Astrocyte of the spinal cord (primary cell): ENCODE measurements around the gene ABCA4.

Experiments used
- DNase-seq: peaks from one replicate; pipeline ENCODE4 v3.0.0; 2011; ENCODE audit warnings: low read depth, low spot score
- H3K4me3 ChIP-seq: 2 replicates; pipeline ENCODE4 v1.5.1; 2011; ENCODE audit warnings: low read depth, mild to moderate bottlenecking, low read length, moderate library complexity
- in situ Hi-C: cut with HindIII; loops from 2 replicates; pipeline ENCODE4 v1.10.0; 2017; ENCODE audit warnings: low sequenced_read_pairs
- TF ChIP-seq, protein P1 (sequence below): IDR thresholded peaks from 2 replicates; pipeline ENCODE4 v1.5.1; 2012; ENCODE audit warnings: low read depth, mild to moderate bottlenecking, low read length, inconsistent platforms

ABCA4 gene

DNA sequence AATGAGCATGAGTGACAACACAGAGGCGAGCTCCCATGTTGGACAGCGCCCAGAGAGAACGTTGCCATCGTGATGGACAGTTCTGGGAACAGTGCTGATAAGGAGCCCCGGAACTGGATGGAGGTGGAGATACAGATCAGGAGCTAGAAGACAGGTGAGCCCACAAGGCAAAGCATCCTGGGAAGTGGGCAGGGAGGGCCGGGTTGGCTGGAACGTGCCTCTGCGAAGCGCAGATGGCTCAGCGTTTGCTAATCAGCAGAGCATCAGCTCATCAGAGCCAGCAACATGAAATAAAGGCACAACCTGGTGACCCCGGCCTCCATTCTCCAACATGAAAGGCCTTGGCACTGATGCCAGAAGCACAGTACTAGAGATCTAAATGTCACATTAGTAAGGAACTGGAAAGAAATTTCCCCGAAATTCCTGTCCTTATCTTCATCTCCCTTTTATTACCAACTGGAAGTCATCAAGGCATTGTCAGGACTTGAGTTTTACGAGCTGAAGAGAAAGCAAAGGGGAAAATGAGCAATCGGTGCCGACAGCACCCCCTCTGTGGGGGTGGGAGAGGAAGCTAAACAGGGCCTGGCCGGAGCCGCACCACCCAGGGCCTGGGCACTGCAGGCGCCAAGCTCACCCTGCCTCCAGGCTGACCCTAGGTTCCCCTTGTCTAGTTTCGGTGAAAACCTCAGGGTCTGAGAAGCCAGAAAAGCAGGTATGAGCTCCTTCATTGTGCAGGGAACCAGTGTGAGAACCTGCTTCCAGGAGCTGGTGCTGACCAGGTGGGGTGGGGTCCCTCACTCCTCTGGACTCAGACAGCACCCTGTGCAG lies 19.9 kb downstream of the ABCA4 start:
- TF ChIP-seq, protein P1, sequence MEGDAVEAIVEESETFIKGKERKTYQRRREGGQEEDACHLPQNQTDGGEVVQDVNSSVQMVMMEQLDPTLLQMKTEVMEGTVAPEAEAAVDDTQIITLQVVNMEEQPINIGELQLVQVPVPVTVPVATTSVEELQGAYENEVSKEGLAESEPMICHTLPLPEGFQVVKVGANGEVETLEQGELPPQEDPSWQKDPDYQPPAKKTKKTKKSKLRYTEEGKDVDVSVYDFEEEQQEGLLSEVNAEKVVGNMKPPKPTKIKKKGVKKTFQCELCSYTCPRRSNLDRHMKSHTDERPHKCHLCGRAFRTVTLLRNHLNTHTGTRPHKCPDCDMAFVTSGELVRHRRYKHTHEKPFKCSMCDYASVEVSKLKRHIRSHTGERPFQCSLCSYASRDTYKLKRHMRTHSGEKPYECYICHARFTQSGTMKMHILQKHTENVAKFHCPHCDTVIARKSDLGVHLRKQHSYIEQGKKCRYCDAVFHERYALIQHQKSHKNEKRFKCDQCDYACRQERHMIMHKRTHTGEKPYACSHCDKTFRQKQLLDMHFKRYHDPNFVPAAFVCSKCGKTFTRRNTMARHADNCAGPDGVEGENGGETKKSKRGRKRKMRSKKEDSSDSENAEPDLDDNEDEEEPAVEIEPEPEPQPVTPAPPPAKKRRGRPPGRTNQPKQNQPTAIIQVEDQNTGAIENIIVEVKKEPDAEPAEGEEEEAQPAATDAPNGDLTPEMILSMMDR: no peak
- DNase-seq: no peak
- H3K4me3 ChIP-seq: no peak overlapping the region
- in situ Hi-C loops: no loop called here

DNA sequence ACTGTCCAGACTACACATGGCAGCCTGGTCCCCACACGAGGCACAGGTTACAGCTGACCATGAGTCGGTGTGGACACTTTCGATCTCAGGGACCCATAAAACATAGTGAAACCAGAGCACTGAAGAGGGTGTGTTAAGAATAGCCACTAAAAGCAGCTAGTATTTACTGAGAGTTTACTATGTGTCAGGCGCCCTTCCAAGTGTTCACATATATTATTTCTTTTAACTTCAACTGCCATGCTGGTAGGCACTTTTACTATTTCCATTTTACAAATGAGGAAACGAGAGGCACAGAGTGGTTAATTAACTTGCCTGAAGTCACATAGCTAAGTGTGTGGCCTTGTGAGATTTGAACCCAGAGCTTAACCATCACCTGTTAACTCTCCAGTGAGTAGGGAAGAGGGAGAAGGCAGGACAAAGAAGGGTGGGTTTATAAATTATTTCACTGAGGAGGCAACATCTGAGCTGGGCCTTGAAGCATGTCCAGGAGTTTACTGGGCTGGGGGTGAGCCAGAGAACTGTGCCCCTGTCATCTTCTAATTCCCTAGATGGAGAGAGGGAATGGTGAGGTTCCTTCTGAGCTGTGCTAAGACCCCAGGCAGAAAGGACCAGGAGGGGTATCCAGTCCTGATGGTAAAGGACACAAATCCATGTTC lies 20.7 kb downstream of the ABCA4 start:
- H3K4me3 ChIP-seq: no peak overlapping the region
- DNase-seq: no peak
- TF ChIP-seq, protein P1: no peak
- in situ Hi-C loops: no loop called here

DNA sequence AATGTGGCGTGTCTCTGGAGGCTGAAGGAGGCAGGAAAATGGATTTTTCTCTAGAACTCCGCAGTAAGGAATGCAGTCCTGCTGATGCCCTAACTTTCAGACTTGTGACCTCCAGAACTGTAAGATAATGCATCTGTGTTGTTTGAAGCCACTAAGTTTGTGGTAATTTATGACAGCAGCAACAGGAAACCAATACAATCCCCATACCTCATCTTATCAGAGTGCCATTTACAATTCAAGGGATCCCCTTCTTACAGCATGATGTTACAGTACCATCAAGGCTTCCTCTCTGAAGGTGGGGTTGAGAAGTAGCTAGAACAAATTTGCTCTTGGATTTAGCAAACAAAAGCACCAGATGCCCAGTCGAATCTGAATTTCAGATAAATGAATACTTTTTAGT lies 21.6 kb downstream of the ABCA4 start:
- no peak overlapping the region for H3K4me3 ChIP-seq
- TF ChIP-seq, protein P1: no peak
- in situ Hi-C loops: no loop called here
- DNase-seq: no peak

DNA sequence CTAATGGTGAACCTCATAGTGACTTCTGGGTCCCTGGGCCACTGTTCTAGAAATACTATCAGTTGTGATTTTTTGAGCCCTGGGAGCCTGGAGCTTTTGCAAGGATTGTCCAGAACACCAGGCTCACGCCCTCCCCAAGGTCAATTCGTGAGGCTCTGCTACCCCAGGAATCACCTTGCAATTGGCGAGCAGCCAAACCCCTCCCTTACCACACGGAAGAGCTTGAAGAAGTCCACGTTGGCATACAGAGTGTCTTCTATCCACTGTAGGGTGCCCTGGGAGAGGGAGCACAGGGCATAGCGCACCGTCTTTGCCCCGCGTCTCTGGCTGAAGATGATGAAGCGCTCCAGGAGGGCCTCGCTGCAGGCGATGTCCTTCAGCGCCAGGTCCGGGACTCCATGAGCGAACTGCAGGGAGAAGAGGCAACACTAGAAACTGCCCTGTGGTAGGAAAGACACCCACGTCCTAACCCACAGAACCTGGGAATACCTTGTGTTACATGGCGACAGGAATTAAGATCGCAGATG lies 22.3 kb downstream of the ABCA4 start:
- no peak overlapping the region for H3K4me3 ChIP-seq
- DNase-seq: no peak
- in situ Hi-C loops: no loop called here
- TF ChIP-seq, protein P1: no peak

DNA sequence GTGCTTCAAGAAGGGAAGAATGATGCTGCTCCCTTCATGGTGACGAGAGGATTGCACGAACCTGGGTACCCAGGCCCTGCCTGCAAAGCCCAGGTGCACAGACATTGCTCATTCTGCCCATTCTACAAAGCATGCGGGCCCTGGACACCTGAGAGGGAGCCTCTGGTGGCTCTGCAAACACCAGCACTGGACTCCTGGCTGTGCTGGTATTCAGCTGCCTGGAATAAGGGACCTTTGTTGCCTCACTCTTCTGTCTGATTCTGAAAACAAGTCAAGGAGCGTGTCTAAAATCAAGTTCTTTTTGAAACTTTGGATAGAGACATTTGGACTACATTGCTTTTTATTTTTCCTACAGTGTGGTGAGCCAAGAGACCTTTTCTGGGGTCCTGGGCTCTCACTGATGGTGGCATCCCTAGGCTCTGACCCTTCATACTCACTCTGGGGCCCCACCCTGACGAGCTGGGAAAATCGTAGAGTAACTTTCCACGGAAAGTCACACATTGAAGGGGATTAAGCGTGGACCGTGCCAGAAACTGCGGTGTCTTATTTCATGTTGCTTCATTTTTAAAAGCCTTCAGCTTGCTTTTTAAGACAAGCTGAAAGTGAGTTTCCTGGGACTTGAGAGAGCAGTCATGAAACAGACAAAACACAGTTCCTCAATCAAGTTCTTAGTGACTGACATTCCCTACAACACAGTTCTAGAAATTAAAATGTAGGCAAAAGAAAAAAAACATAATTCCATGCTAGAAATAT lies 24.0 kb downstream of the ABCA4 start:
- TF ChIP-seq, protein P1: no peak
- H3K4me3 ChIP-seq: no peak overlapping the region
- in situ Hi-C loops: no loop called here
- DNase-seq: peak; percentile 74

DNA sequence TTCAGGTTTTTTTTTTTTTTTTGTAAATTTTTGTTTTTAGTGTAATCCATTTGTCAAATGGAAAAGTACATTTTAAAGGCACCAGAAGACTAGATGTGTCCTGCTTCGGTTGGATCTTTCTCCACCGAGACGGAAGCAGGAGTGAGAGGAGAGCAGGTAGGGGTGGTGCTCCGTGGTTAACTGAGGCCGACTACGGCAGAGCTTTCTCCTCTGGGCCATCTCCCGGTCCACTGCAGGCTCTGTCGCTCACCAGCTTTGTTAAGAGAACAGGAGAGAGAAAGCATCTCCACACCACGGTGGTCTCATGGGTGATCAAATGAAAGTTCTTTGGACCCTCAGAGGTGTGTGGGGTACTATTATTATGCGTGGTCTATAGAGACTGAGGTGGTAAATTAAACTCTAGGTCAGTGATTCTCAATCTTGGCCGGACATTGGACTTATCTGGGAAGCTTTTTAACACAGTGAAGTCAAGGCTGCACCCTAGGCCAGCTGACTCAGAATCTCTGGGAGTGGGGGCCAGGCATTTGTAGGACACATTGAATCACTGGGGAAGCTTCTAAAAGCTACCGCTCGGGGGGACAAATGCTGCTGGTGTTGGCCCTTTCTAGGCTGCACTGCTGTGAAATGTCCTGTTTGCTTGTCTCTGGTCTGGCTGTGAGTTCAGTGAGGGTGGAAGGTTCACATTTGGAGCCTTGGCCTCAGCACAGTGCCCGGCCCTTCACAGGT lies 25.0 kb downstream of the ABCA4 start:
- DNase-seq: peak; percentile 87
- in situ Hi-C loops: no loop called here
- TF ChIP-seq, protein P1: peak; percentile 11
- no peak overlapping the region for H3K4me3 ChIP-seq
